Activated T-cell treated with anti-CD3 and anti-CD28 coated beads, Interleukin-2, amount 50 U/mL, for 4 hours (primary cell): ENCODE data around the gene KIF26A. TPM values are rescaled to one million over a fixed set of nuclear protein-coding genes. Genes with fewer than 3 reads are reported as not detected.

Source experiments
- ATAC-seq, 2 donors: fragments of 200-7000 bp; cut with Tn5 transposase; one replicate each; pipeline ENCODE4 v1.10.0; 2021
- DNase-seq: peaks from one replicate; pipeline ENCODE4 v3.0.0-alpha.2; 2020
- H3K27me3 Mint-ChIP-seq: one replicate; pipeline ENCODE4 v1.8.0; 2021; ENCODE audit warnings: low read depth, mixed read lengths
- H3K36me3 Mint-ChIP-seq: one replicate; pipeline ENCODE4 v1.8.0; 2022; ENCODE audit warnings: mixed read lengths; ENCODE audit not compliant: insufficient read depth
- H3K4me1 Mint-ChIP-seq: one replicate; pipeline ENCODE4 v1.8.0; 2021; ENCODE audit warnings: low read depth, mixed read lengths
- H3K4me3 Mint-ChIP-seq: one replicate; pipeline ENCODE4 v1.8.0; 2021; ENCODE audit warnings: mild to moderate bottlenecking, moderate library complexity, mixed read lengths
- H3K9me3 Mint-ChIP-seq: one replicate; pipeline ENCODE4 v1.8.0; 2021; ENCODE audit warnings: mixed read lengths
- total RNA-seq, 3 donors: library from RNA; stranded (reverse); gene quantifications; one replicate each; pipeline ENCODE4 v1.2.1, GENCODE V29; 2021

Gene KIF26A
- total RNA-seq, 3 donors from 2014 or later: 0.24 to 0.86 (median 0.40) TPM

GRCh38 chr14:104171029-104171697 is 32.8 kb downstream of the KIF26A start:
- Mint-ChIP-seq H3K27me3 (no peaks in the 10 kb centered on the region), H3K4me3 (no peak overlapping the region), H3K4me1 (no peaks in the 10 kb centered on the region), H3K36me3 (no peaks in the 10 kb centered on the region), H3K9me3 (no peaks in the 10 kb centered on the region)
- no peak for ATAC-seq
- DNase-seq: no peak

GRCh38 chr14:104171895-104172294 is 33.5 kb downstream of the KIF26A start:
- Mint-ChIP-seq H3K9me3 (no peaks in the 10 kb centered on the region), H3K36me3 (no peaks in the 10 kb centered on the region), H3K4me1 (no peaks in the 10 kb centered on the region), H3K27me3 (no peaks in the 10 kb centered on the region), H3K4me3 (no peak overlapping the region)
- DNase-seq (no peak), ATAC-seq (no peak)

GRCh38 chr14:104172349-104172748 is 34.0 kb downstream of the KIF26A start:
- Mint-ChIP-seq H3K9me3 (no peaks in the 10 kb centered on the region), H3K27me3 (no peaks in the 10 kb centered on the region), H3K4me1 (no peaks in the 10 kb centered on the region), H3K36me3 (no peaks in the 10 kb centered on the region), H3K4me3 (no peak overlapping the region)
- DNase-seq (no peak), ATAC-seq (no peak)

GRCh38 chr14:104172880-104173279 is 34.5 kb downstream of the KIF26A start:
- no peak overlapping the region for H3K4me3 Mint-ChIP-seq
- H3K9me3 Mint-ChIP-seq: no peaks in the 10 kb centered on the region
- H3K27me3 Mint-ChIP-seq: no peaks in the 10 kb centered on the region
- ATAC-seq (no peak), DNase-seq (no peak)
- no peaks in the 10 kb centered on the region for H3K4me1 Mint-ChIP-seq
- H3K36me3 Mint-ChIP-seq: no peaks in the 10 kb centered on the region

- Mint-ChIP-seq H3K27me3 (no peaks in the 10 kb centered on the region), H3K4me1 (no peaks in the 10 kb centered on the region), H3K4me3 (no peak overlapping the region), H3K36me3 (no peaks in the 10 kb centered on the region), H3K9me3 (no peaks in the 10 kb centered on the region)
- DNase-seq (no peak), ATAC-seq (no peak)
These were observed 35.7 kb downstream of the KIF26A start for GRCh38 chr14:104174051-104174450.

- ATAC-seq: no peak
- no peak for DNase-seq
- no peaks in the 10 kb centered on the region for H3K36me3 Mint-ChIP-seq
- H3K4me3 Mint-ChIP-seq: no peak overlapping the region
- H3K9me3 Mint-ChIP-seq: no peaks in the 10 kb centered on the region
- no peaks in the 10 kb centered on the region for H3K27me3 Mint-ChIP-seq
- no peaks in the 10 kb centered on the region for H3K4me1 Mint-ChIP-seq
These were observed 36.7 kb downstream of the KIF26A start for GRCh38 chr14:104175041-104175440.

- H3K4me1 Mint-ChIP-seq: no peaks in the 10 kb centered on the region
- H3K36me3 Mint-ChIP-seq: no peaks in the 10 kb centered on the region
- ATAC-seq: no peak
- no peaks in the 10 kb centered on the region for H3K9me3 Mint-ChIP-seq
- H3K4me3 Mint-ChIP-seq: no peak overlapping the region
- no peak for DNase-seq
- H3K27me3 Mint-ChIP-seq: no peaks in the 10 kb centered on the region
These were observed 37.4 kb downstream of the KIF26A start for GRCh38 chr14:104175811-104176210.

- Mint-ChIP-seq H3K4me1 (no peaks in the 10 kb centered on the region), H3K27me3 (no peaks in the 10 kb centered on the region), H3K4me3 (no peak overlapping the region), H3K36me3 (no peaks in the 10 kb centered on the region), H3K9me3 (no peaks in the 10 kb centered on the region)
- DNase-seq: no peak
- ATAC-seq: no peak
These were observed 38.2 kb downstream of the KIF26A start for GRCh38 chr14:104176611-104177010.

GRCh38 chr14:104177411-104177810 is 39.0 kb downstream of the KIF26A start:
- H3K27me3 Mint-ChIP-seq: no peaks in the 10 kb centered on the region
- no peaks in the 10 kb centered on the region for H3K4me1 Mint-ChIP-seq
- no peaks in the 10 kb centered on the region for H3K9me3 Mint-ChIP-seq
- no peaks in the 10 kb centered on the region for H3K36me3 Mint-ChIP-seq
- H3K4me3 Mint-ChIP-seq: no peak overlapping the region
- ATAC-seq (no peak), DNase-seq (no peak)

GRCh38 chr14:104178279-104178678 is 39.9 kb downstream of the KIF26A start:
- H3K9me3 Mint-ChIP-seq: no peaks in the 10 kb centered on the region
- no peaks in the 10 kb centered on the region for H3K36me3 Mint-ChIP-seq
- DNase-seq (no peak), ATAC-seq (no peak)
- H3K4me1 Mint-ChIP-seq: no peaks in the 10 kb centered on the region
- H3K27me3 Mint-ChIP-seq: peaks cover under 1% of the 10 kb centered on the region
- no peak overlapping the region for H3K4me3 Mint-ChIP-seq

- peaks cover 2% of the 10 kb centered on the region for H3K27me3 Mint-ChIP-seq
- no peaks in the 10 kb centered on the region for H3K9me3 Mint-ChIP-seq
- ATAC-seq (no peak), DNase-seq (no peak)
- H3K4me1 Mint-ChIP-seq: no peaks in the 10 kb centered on the region
- no peaks in the 10 kb centered on the region for H3K36me3 Mint-ChIP-seq
- no peak overlapping the region for H3K4me3 Mint-ChIP-seq
These were observed 40.7 kb downstream of the KIF26A start for GRCh38 chr14:104179126-104179525.

GRCh38 chr14:104179564-104180129 is 41.3 kb downstream of the KIF26A start:
- Mint-ChIP-seq H3K36me3 (no peaks in the 10 kb centered on the region), H3K4me1 (no peaks in the 10 kb centered on the region), H3K4me3 (no peak overlapping the region), H3K27me3 (peaks cover 2% of the 10 kb centered on the region), H3K9me3 (no peaks in the 10 kb centered on the region)
- DNase-seq (no peak), ATAC-seq (no peak)

GRCh38 chr14:104180561-104181165 is 42.3 kb downstream of the KIF26A start:
- peaks cover 2% of the 10 kb centered on the region for H3K27me3 Mint-ChIP-seq
- no peak for ATAC-seq

GRCh38 chr14:104181761-104182530 is 43.6 kb downstream of the KIF26A start:
- Mint-ChIP-seq H3K36me3 (no peaks in the 10 kb centered on the region), H3K9me3 (no peaks in the 10 kb centered on the region), H3K4me1 (no peaks in the 10 kb centered on the region), H3K4me3 (no peak overlapping the region), H3K27me3 (peaks cover 2% of the 10 kb centered on the region)
- ATAC-seq (no peak), DNase-seq (no peak)

More at GRCh38 chr14:104180561-104181165, 42.3 kb downstream of the KIF26A start:
- Mint-ChIP-seq H3K4me1 (no peaks in the 10 kb centered on the region), H3K9me3 (no peaks in the 10 kb centered on the region), H3K4me3 (no peak overlapping the region), H3K36me3 (no peaks in the 10 kb centered on the region)
- DNase-seq: no peak
